ENCODE data around the gene FHOD3.
A peak's percentile ranks its signal among the peaks of the same experiment; 100 is the strongest.

FHOD3 gene

DNA sequence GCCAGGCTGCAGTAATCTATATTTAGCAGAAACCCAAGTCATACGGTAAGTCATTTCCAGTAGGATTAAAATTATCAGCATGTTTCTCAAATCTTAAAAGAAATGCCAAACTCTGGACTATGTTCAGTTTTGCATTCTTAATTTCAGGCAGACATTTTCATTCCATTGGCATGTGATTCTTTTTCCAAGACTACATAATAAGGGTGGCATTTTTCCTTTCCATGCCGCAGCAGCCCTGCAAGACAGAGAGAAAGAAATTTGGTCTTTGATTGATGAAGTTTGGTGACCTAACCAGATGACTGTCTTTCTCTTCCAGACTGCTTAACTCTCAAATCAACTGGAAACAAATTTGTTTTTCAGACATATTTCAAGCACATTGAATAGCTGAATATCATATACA, 118.1 kb downstream of the FHOD3 start:
- DNase-seq: no peak

DNA sequence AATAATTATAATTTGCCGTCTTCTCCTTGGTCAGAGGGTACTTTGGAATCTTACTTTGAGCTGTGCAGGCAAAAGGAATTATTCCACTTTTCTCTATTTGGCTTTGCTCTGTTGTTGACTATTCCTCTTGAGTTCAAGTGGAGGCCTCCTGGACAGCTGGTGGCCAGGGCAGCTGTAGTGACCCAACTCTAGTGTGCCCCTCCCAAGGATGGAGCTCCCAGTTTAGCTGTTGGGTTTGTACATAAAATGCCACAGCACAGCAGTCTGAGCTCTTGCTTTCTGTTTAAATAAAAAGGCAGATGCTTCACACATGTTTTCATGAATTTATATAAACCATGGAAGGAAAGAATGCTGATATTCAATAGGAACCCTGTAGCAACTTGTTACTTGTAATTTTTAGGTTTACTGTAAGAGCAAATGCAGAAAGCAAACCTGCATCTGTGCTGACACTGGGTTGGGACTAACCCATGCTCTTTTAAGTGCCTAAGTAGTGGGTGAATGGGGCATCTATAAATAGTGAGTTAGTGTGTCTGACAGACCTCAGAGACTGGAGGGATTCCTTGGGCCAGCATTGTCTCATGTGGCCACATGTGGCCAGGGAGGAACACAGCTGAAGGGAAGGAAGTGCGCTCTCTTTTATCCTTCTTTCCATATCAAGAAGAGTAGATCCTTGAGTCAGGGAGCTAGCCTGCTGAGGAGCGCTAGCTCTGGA, 121.8 kb downstream of the FHOD3 start:
- no peak for DNase-seq

DNA sequence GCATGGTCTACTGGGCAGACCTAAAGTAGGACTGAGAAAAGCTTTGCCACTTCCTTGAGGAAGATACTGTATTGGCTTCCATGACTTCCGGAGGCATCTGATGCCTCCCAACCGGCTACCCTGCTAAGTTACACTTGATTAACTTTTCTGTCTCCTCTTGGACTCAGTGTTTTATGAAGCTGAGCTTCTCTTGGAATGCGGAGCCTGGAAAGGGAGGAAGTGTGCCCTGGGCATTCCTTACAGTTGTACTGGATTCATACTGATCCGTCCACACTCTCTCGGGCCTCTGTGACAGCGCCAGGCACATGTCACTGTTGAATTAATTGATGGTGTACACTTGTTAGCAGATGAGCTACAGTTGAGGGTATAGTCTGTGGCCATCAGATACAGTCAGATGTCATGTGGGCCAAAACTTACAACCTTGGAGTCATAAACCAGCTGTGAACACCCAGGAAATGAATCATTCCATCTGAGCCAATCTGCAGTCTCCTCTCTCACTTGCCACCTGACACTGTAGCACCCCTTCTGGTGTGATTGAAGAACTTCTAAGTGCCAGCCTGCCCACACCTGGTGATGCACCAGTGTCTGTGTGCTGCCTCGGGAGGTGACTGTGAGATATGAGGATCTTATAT, 122.5 kb downstream of the FHOD3 start:
- no peak for DNase-seq

DNA sequence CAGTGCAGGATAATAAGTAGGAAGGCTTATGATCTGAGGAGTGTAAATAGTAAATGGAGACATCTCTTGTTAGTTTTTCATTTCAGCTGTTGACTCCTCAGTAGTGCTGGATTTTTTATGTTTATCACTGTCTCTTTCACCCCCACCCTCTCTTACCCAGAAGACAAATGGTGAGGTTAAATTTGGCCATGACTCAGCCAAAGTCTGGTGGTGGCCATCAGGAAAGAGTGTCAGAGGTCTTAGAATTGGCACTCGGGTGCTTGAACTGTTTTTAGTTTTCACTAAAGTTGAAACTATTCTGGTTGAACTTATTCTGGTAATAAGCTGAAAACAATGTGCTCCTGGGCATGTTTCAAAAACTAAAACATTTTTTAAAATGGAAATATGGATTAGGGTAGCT, 123.3 kb downstream of the FHOD3 start:
- DNase-seq: no peak

DNA sequence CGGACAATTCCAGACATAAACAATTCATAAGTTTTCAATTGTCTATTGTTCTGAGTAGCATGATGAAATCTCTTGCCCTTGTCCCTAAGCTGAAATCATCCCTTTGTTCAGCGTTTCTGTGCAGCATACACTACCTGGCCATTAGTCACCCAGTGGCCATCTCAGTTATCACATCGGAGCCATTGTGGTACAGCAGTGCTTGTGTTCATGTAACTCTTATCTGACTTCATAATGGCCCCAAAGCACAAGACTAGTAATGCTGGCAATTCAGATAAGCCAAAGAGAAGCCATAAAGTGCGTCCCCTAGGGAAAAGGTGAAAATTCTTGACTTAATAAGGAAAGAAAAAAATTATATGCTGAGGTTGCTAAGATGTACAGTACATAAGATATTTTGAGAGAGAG, 127.2 kb downstream of the FHOD3 start:
- no peak for DNase-seq

DNA sequence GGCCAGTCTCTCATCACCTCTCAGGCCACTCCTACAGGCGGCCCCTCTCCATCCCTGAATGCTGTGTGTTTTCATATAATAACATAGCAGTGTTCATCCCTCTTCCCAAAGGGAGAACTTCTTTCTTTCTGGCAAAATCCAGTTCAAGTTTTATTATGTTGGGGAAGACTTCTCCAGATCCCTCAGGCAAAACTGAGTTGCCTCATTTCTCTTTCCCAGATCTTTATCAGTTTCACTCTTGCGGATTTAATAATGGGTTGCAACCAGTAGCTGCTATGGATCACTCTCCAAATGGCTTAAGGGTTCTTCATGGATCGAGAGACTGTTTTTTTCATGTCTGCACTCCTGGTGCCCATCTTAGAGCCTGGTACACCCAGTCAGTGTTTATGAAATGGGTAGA, 129.9 kb downstream of the FHOD3 start:
- no peak for DNase-seq

DNA sequence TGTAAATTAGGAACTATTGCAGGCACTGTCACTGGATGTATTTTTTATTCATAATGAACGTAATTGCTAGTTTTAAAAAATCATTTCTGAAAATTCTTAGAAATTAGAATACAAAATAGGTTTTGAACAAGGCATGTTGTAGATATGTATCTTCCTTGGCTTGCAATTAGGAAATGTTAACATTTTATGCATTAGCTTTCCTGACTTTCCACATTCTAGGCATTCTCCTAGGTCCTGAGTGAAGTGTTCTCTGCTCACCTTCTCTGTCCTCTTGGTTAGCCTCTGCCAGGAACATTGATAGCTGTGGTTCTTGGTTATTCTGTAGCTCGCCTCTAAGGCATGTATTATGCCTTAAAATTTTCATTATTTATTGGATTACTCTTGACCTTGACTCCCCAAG, 130.3 kb downstream of the FHOD3 start:
- no peak for DNase-seq

DNA sequence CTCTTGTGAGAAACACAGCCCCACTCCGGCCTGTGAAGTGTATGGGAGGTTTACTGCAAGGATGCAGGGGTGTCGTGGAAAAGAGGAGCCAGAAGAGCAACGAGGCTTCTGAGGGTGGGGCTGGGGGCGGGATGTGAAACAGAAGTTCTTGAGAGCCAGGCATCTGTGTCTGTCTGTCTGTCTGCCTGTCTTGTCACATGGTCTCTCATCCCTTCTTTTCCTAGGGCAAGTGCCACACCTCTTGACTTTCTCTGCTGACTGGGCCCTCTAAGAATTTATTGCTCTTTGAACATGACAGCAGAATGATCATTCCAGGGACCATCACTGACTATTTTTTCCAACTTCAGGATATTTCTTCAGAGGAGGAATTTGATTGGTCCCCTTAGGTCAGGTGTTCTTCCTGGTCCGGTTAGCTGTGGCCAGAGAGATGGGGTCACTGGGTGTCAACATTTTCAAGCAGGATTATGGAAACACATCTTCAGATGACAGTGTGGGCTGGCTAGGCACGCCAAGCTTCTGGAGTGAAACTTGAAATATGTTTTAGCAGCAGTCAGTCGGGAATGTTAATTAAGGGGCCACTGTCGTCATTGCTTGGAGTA, 131.0 kb downstream of the FHOD3 start:
- DNase-seq: no peak

DNA sequence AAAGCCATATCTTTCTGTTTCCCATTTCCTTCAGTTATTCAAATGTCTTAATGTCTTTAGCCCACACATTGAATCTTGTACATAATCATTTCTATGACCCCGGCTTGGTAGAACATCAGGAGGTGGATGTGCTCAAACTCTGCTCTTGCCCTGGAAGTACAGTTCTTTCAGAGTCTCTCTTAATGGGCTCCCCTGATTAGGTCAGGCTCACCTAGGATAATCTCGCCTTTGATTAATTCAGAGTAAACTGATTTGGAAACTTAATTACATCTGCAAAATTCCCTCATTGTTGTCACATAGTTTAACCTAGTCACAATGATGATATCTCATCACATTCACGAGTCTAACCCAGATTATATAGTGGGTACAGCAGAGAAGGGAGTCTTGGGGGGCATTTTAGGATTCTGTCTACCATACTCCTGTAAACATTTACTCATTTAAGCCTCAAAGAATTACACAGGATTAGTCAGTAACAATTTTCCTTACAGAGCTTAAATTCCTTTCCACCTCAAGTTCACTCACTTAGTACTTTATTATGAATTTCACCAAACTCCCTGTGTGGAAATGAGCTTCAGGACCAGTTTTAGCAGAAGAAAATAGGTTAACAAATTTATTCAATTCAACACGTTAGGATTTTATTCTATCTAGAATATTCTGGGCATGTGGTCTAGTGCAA, 135.5 kb downstream of the FHOD3 start:
- no peak for DNase-seq

DNA sequence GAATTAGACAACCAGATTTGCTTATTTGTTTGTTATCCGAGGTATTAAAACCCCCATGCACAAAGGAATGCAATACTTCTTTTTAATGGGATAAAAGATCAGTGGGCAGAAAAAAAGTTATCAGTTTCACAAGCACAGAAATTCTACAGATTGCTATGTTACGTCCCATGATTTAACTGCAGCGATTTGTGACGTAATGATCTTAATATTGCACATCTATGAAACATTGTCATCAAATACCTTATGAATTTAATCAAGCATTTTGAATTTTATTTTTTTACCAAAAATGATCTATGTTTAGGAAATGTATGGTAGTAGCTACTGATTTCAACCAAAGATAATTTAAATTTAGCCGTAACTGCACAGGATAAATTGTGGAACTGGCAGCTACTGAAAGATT, 138.9 kb downstream of the FHOD3 start:
- no peak for DNase-seq

DNA sequence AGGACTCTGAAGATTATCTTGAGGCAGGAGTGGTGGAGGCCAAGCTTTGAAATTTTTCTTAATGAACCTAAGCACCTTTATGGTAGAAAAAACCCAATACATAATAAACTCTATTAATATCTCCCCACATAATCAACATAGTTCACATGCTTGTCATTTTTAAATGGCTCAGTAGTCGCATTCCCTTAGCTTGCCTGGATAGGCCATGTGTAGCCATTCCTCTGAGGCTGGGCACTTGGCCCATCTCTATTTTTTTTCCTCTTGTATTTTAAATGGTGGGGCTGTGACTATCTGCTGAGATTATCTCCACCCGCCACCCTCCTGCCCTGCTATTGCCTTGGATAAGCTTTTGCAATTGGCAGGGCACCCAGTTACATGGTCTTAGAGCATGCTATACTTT, 143.1 kb downstream of the FHOD3 start:
- no peak for DNase-seq

DNA sequence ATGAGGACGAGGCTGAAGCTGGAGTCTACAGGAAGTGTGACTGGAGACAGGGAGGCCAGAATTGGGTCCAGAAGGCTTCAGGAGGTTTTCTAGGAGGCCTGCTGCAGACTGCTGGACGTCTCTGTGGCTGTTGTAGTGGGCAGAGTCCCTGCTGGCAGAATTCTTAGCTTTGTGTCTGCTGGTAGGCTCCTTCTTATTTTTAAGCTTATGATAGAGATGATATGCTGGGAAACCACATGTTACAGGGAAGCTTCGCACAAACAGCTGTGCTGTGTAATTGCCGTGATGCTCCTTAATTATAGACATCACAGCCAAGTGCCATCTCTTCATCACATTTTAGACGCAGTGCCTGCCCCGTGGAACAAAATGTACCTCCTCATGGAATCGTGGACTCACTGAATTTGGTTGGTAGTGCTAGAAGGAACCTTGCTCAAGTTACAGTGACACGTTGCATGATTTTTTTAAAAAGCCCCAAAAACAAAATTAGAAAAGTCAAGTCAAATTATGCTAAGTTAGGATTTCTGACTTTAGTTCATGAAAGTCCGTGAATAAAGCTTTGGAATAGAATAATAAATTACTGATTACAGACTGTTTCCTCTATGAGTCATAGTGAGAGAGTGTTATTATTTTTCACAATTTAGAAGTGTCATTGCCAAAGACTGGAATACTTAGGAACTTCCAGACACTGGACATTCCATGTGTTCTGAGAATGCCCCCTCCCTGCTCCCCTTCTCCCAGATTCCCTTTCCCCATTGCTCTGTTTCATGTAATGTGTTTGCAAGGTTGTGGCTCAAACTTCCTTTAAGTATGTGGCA, 144.1 kb downstream of the FHOD3 start:
- no peak for DNase-seq

DNA sequence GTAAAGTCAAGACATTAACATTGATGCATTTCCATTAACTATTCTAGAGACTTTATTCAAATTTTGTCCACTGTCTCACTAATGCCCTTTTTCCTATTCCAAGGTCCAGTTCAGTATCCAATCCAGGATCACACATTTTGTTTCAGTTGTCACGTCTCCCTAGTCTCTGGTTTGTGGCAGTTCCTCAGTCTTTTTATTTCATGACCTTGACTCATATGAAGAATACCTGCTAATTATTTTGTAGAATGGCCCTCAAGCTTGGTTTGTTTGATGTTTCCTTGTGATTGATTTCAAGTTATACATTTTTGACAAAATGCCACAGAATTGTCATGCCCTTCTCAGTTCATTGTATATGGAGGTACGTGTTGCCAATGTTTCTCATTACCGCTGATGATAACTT, 145.2 kb downstream of the FHOD3 start:
- no peak for DNase-seq

DNA sequence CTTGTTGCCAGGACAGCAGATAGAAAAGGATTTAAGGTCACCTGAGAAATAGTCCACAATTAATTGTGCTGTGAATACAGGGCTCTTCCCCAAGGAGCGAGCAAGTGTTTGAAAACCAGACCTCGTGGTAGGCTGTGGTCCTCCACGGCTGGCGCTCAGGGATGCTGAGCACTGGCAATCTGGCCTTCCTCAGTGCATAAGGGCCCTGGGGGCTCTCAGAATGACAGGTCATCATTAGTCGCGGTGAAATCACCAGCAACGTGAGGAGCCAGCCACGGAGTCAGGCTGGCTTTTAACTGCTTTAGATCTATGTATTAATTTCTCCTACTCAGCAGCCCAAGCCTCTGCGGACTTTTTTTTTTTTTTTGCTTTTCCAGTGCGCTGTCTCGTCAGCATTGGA, 148.5 kb downstream of the FHOD3 start:
- no peak for DNase-seq

DNA sequence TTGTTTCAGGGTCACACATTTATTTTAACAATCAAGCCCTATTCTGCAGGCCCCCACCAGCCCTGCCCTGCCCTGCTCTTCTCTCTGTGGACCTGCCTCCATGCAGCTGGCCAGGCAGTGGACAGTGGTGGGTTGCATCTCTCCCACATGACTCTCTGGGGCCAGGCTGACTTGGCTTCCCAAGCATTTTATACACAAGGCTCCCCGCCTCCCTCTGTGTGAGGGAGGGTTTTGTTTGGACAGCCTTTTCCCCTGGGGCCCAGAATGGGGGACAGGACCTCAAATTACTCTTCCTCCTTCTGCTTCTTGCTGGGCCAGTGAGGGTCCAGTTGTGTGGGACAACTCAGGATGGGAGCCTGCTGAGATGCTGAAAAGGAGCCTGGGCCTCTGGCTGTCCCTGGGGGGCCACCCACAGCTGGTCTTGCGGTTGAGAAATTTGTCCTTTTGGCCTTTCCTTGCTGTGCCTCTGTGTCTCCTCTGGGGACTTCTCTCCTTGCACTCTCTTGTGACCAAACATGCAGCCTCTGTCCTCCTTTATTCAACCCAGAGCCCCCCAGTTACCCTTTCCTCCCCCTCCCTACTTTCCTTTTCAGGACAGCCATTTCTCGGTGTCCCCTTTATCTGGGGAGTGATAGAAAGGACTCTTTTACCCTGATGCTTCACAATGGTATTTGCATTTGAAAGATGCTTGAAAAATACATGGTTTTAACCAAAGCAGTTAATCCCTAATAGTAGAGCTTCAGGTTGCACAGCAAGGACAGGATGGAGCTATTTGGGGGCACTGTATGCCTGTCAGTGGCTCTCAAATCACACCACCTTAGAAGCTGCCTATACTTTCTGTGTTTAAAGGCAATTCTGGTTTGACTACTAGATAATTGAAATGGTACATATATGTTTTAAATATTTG, 151.1 kb downstream of the FHOD3 start:
- DNase-seq: no peak

DNA sequence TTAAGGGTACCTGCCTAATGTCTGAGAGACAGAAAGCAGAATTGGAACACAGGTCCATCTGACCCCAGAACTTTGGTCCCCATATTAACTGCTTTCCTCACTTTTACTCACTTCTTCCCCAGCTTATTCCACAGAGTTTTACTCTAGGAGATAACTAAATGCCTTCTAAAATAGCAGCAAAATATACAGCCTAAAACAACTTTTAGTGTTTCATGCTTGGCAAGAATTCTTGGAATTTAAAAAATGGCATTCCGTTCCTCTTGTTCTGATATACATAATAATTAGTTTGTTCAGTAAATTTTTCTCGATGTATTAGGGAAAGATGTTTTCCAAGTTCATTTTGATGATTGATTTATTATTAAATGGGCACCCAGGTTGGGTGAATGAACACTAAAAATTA, 151.9 kb downstream of the FHOD3 start:
- DNase-seq: no peak

DNA sequence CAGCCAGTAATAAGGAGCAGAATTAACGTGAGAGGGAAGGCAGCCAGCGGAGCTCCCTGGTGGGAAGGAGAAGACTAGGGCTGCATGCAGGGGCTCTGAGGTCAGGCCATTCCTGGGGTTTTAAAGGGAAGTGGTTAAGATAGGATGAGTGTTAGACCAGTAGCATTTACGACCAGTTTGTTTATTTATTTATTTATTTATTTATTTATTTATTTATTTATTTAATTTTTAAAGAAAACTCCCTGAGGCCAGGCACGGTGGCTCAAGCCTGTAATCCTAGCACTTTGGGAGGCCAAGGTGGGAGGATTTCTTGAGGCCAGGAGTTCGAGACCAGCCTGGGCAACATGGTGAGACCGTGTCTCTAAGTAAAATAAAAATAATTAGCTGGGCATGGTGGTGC, 152.8 kb downstream of the FHOD3 start:
- no peak for DNase-seq

DNA sequence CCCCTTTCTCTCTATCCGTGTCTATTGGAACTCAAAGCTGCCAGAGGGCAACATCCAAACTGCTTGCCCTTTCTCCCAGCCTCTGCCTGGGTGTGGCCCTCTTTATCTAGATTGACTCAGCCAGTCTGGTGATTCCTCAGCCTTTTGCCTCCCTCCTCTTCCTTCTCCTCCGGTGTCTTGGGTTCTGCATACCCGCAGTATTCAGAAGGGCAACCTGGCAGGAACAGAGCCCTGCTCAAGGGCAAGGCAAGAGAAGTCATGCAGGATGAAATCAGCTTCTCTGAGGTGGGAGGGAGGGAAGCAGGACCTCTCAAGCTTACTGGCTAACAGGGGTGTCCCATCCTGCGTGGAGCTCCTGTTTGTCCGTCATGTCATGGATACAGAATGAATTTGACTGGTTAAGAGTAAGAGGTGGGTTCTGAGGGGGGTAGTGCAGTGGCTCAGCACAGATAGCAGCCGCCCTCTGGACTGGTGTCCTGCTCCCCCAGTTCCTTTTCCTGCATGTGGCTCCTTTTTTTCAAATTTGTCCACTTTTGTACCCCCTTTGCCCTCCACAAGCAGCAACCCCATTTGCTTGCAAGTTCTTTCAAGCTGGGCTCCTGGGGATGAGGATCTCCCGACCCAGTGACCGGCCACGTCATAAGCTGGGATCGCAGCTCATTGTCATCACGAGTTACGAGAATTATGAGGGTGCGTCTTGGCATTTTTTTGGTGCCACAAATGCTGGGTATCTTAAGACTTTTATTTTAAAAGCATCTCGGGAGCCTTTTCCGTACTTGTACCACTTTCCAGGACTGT, 154.1 kb downstream of the FHOD3 start:
- no peak for DNase-seq

DNA sequence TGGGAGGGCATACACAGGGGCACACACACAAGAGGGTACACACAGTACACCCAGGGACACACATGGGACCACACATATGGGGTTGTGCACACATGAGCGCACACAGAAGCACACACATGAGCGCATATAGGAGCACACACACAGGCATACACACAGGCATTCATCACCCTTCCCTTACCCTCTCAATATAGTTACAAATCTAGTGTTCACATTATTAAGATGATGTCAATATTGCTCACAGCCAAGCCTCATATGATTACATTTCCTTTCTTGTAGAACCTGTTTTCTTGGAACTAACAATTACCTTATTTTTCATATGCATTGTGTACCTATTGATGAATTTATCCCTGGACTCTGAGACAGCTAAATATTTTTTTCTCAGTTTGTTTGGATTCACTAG, 156.7 kb downstream of the FHOD3 start:
- DNase-seq: no peak

DNA sequence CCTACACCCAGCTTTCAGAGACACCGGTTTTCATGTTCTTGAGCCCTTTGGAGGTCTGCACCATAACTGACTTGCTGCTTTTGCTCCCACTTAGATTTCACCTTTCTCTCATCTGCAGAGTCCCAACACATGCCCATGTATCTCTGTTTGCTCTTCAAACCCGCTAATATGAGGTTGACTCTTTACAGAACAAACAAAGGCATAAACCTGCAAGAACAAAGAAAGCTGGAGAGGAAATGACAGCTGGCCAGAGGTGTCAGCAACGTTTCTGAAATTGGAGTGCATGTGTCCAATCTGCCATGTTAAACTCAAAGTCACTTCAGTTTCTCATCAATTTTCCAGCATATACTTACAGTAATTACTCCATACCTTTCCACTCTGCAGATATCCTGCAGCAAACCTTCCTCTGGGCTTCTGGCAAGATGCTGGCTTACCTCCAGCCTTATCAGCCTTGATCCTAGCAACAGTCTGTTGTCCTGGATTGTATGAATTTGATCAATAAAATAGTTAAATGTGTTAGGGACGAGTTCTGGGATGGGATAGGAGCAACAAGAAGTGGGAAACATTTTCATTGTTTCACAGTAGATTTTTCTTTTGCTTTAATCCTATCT, 157.4 kb downstream of the FHOD3 start:
- peak; percentile 43 for DNase-seq

DNA sequence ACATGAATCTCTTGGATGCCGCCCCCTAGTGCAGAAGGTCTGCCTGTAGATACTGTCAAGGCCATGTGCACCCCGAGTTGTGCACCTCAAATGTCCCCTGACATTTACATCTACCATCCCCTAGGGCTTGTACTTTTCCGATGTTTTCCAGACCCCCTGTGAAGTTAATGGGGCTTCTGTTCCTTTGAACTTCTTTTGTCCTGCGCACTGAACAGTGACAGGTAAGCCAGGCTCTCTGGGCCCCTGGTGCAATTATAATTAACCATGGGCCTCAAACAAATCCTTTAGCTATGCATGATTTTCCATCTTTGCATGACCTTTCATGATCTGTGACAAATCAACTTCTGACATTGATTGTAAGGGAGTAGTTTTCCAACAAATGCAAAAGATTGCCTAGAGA, 158.4 kb downstream of the FHOD3 start:
- DNase-seq: no peak

All from NCI-H1092 treated with DMSO at 0.1 percent for 48 hours (cell line).